Naive thymus-derived CD4-positive, alpha-beta T cell (primary cell): Measurements from ENCODE around the gene TBC1D19. TPM values are rescaled to one million over a fixed set of nuclear protein-coding genes. Genes with fewer than 3 reads are reported as not detected.
A peak's percentile ranks its signal among the peaks of the same experiment; 100 is the strongest.
"Not testable (repeated sequence)": the region's sequence is repeated elsewhere in the genome, so short reads cannot be mapped to it uniquely, and the experiment has no call there.

Experiments used
- ATAC-seq: fragments of 150-1000 bp; cut with Tn5 transposase; 2 replicates; pipeline ENCODE4 v1.10.0; 2021; ENCODE audit warnings: mild to moderate bottlenecking, moderate library complexity
- CTCF ChIA-PET: fragments of 350-600 bp; sonication (Branson Sonifier 250); formaldehyde crosslinking; loops from one replicate; lab custom pipeline; 2021; ENCODE audit warnings: antibody characterized with exemption; lab: Charles Lee
- POLR2A ChIA-PET: fragments of 350-600 bp; sonication (Branson Sonifier 250); formaldehyde crosslinking; loops from one replicate; lab custom pipeline; 2021; ENCODE audit warnings: antibody characterized with exemption, inconsistent platforms; lab: Charles Lee
- DNase-seq, 9 donors: peaks; one replicate each; pipeline versions ENCODE4 v3.0.0 to v3.0.0-alpha.2; 2020 to 2022; ENCODE audit warnings: mixed read lengths in 1 of 9
- H3K27ac ChIP-seq: one replicate; pipeline ENCODE4 v1.7.0; 2013; ENCODE audit warnings: mild to moderate bottlenecking, low read depth, low read length, moderate library complexity
- H3K27me3 ChIP-seq, 2 donors: one replicate each; pipeline ENCODE4 v1.7.0; 2013; ENCODE audit warnings: low read length in 2 of 2, mild to moderate bottlenecking in 2 of 2, moderate library complexity in 2 of 2; ENCODE audit not compliant: control insufficient read depth in 2 of 2, insufficient read depth in 2 of 2
- H3K36me3 ChIP-seq, 3 experiments: 1 replicate in 2 of 3; 2 replicates in 1 of 3; pipeline ENCODE4 v1.7.0; 2013; ENCODE audit warnings: low read length in 3 of 3, mild to moderate bottlenecking in 3 of 3, moderate library complexity in 1 of 3; ENCODE audit not compliant: insufficient read depth in 3 of 3, control insufficient read depth in 2 of 3
- H3K4me1 ChIP-seq, 2 donors: one replicate each; pipeline ENCODE4 v1.7.0; 2013; ENCODE audit warnings: low read length in 2 of 2, mild to moderate bottlenecking in 2 of 2, moderate library complexity in 1 of 2; ENCODE audit not compliant: control insufficient read depth in 2 of 2, insufficient read depth in 2 of 2
- H3K4me3 ChIP-seq: 2 replicates; pipeline ENCODE4 v1.7.0; 2013; ENCODE audit warnings: mild to moderate bottlenecking, low read length
- H3K9me3 ChIP-seq, 3 experiments: 1 replicate in 2 of 3; 2 replicates in 1 of 3; pipeline ENCODE4 v1.7.0; 2013; ENCODE audit warnings: low read length in 3 of 3; ENCODE audit not compliant: control insufficient read depth in 2 of 3
- H3K27ac Mint-ChIP-seq, 9 donors: one replicate each; pipeline ENCODE4 v1.8.0; 2020 to 2022; ENCODE audit warnings: mixed read lengths in 9 of 9, mild to moderate bottlenecking in 8 of 9, moderate library complexity in 5 of 9, inconsistent platforms in 2 of 9
- H3K27me3 Mint-ChIP-seq, 5 donors: one replicate each; pipeline ENCODE4 v1.8.0; 2021 to 2022; ENCODE audit warnings: mixed read lengths in 5 of 5, mild to moderate bottlenecking in 1 of 5
- H3K36me3 Mint-ChIP-seq, 5 donors: one replicate each; pipeline ENCODE4 v1.8.0; 2020 to 2022; ENCODE audit warnings: mixed read lengths in 5 of 5, mild to moderate bottlenecking in 3 of 5, inconsistent platforms in 1 of 5
- H3K4me1 Mint-ChIP-seq, 7 donors: one replicate each; pipeline ENCODE4 v1.8.0; 2020 to 2022; ENCODE audit warnings: mixed read lengths in 7 of 7, mild to moderate bottlenecking in 3 of 7, inconsistent platforms in 1 of 7
- H3K4me3 Mint-ChIP-seq, 10 donors: one replicate each; pipeline ENCODE4 v1.8.0; 2020 to 2022; ENCODE audit warnings: mild to moderate bottlenecking in 10 of 10, mixed read lengths in 10 of 10, moderate library complexity in 6 of 10, inconsistent platforms in 2 of 10
- H3K9me3 Mint-ChIP-seq, 11 donors: one replicate each; pipeline ENCODE4 v1.8.0; 2020 to 2022; ENCODE audit warnings: mixed read lengths in 11 of 11, mild to moderate bottlenecking in 4 of 11, inconsistent platforms in 1 of 11, moderate library complexity in 1 of 11
- intact Hi-C, 2 donors: fragments of 100-400 bp; cut with micrococcal nuclease; formaldehyde crosslinking; loops; one replicate each; pipeline ENCODE4 v1.15.1; 2023
- polyA plus RNA-seq, 2 donors: library from polyadenylated mRNA; unstranded; fragments of 300-500 nt; fragmentation: Illumina TruSeq; gene quantifications; one replicate each; pipeline ENCODE4 v1.2.3, GENCODE V29; 2021
- total RNA-seq, 6 experiments: library from RNA in 5 of 6; stranded (reverse) in 5 of 6; gene quantifications; 1 replicate in 5 of 6; 2 replicates in 1 of 6; pipeline ENCODE4 v1.2.3 and lab custom pipeline; 2021 to 2026

Gene TBC1D19
- total and polyA plus RNA-seq, 7 experiments from 2014 or later: 3.4 to 8.7 (median 5.1) TPM

GRCh38 chr4:26579169-26579568 is 4.7 kb upstream of the TBC1D19 start:
- POLR2A ChIA-PET: no interaction called here
- DNase-seq: no peak
- Histone ChIP-seq H3K27ac (no peak overlapping the region), H3K4me3 (no peak overlapping the region), H3K9me3 (no peaks in the 10 kb centered on the region), H3K4me1 (peaks cover 5 to 10% of the 10 kb centered on the region in 2 donors), H3K27me3 (no peaks in the 10 kb centered on the region), H3K36me3 (no peaks in the 10 kb centered on the region)
- ATAC-seq: no peak
- intact Hi-C loops: no loop called here
- Mint-ChIP-seq H3K36me3 (peaks cover 0 to 8% (median 0%) of the 10 kb centered on the region in 5 donors), H3K27ac (no peak overlapping the region), H3K4me3 (no peak overlapping the region), H3K4me1 (peaks cover 3 to 20% (median 13%) of the 10 kb centered on the region in 7 donors), H3K27me3 (peaks cover 3 to 17% (median 12%) of the 10 kb centered on the region in 5 donors), H3K9me3 (peaks cover 0 to 5% (median 0%) of the 10 kb centered on the region in 11 donors)
- CTCF ChIA-PET: no interaction called here

GRCh38 chr4:26581341-26581740 is 2.5 kb upstream of the TBC1D19 start:
- H3K27ac ChIP-seq, H3K36me3 ChIP-seq, H3K4me3 ChIP-seq, H3K9me3 ChIP-seq, H3K36me3 Mint-ChIP-seq, H3K9me3 Mint-ChIP-seq, ATAC-seq, H3K4me3 Mint-ChIP-seq, DNase-seq, H3K27me3 ChIP-seq, CTCF ChIA-PET: not testable (repeated sequence)
- POLR2A ChIA-PET: interaction anchor here (3.7 kb wide), 1 partner anchor 280 kb away, joined by 25 read pairs; the partner anchor contains the start of gene STIM2
- peaks cover 10 to 11% of the 10 kb centered on the region in 2 donors for H3K4me1 ChIP-seq
- Mint-ChIP-seq H3K4me1 (peaks cover 8 to 41% (median 26%) of the 10 kb centered on the region in 7 donors), H3K27ac (peak overlapping the region in 1 of 9 donors; percentile 28), H3K27me3 (peaks cover 0 to 12% (median 7%) of the 10 kb centered on the region in 5 donors)
- intact Hi-C loops: loop anchor here (5.0 to 10.0 kb wide), 8 partner anchors 141 to 1999 kb away; partner anchors contain the start of genes ANAPC4 (in 2 of the 2), PI4K2B (in 2 of the 2), SEPSECS (in 2 of the 2) and DHX15 (in 1 of the 2)

- peak; percentile 82 for ATAC-seq
These were observed 383 bp upstream of the TBC1D19 start for GRCh38 chr4:26583538-26583864.

GRCh38 chr4:26584725-26585124 is 841 bp downstream of the TBC1D19 start:
- POLR2A ChIA-PET: interaction anchor here (0.9 to 3.7 kb wide), 8 partner anchors 15 to 725 kb away, joined by 3 to 25 read pairs (median 4); partner anchors contain the start of gene STIM2
- H3K4me3 ChIP-seq: peak overlapping the region; percentile 83
- DNase-seq: no peak
- ATAC-seq: no peak
- no peaks in the 10 kb centered on the region for H3K27me3 ChIP-seq
- Mint-ChIP-seq H3K36me3 (peaks cover 0 to 9% (median 5%) of the 10 kb centered on the region in 5 donors), H3K27ac (peak overlapping the region; percentile 96 to 100 (median 98)), H3K27me3 (peaks cover 0 to 5% (median 0%) of the 10 kb centered on the region in 5 donors), H3K9me3 (peaks cover 0 to 9% (median 0%) of the 10 kb centered on the region in 11 donors), H3K4me3 (peak overlapping the region; percentile 86 to 98 (median 95)), H3K4me1 (peaks cover 10 to 51% (median 32%) of the 10 kb centered on the region in 7 donors)
- H3K36me3 ChIP-seq: no peaks in the 10 kb centered on the region
- CTCF ChIA-PET: no interaction called here
- no peaks in the 10 kb centered on the region for H3K9me3 ChIP-seq
- intact Hi-C loops: loop anchor here (1.0 to 10.0 kb wide), 10 partner anchors 126 to 2002 kb away; partner anchors contain the start of genes ANAPC4 (in 2 of the 2), PI4K2B (in 2 of the 2), SEPSECS (in 2 of the 2) and DHX15 (in 1 of the 2)
- peak overlapping the region; percentile 92 for H3K27ac ChIP-seq
- peaks cover 10 to 11% of the 10 kb centered on the region in 2 donors for H3K4me1 ChIP-seq

More at GRCh38 chr4:26583538-26583864, 383 bp upstream of the TBC1D19 start:
- peak overlapping the region; percentile 92 for H3K27ac ChIP-seq
- intact Hi-C loops: loop anchor here (1.0 to 10.0 kb wide), 16 partner anchors 124 to 2001 kb away; partner anchors contain the start of genes ANAPC4 (in 2 of the 2), PI4K2B (in 2 of the 2), SEPSECS (in 2 of the 2) and DHX15 (in 1 of the 2)
- no peaks in the 10 kb centered on the region for H3K9me3 ChIP-seq
- H3K36me3 ChIP-seq: no peaks in the 10 kb centered on the region
- H3K4me1 ChIP-seq: peaks cover 10 to 11% of the 10 kb centered on the region in 2 donors
- H3K4me3 Mint-ChIP-seq: peak overlapping the region; percentile 86 to 98 (median 95)
- H3K36me3 Mint-ChIP-seq: peaks cover 0 to 8% (median 4%) of the 10 kb centered on the region in 5 donors
- no peaks in the 10 kb centered on the region for H3K27me3 ChIP-seq
- POLR2A ChIA-PET: interaction anchor here (0.5 to 3.7 kb wide), 18 partner anchors 12 to 728 kb away, joined by 3 to 25 read pairs (median 4); partner anchors contain the start of genes RBPJ and STIM2
- no peak for DNase-seq
- CTCF ChIA-PET: interaction anchor here (0.8 to 1.2 kb wide), 2 partner anchors 253 to 427 kb away, joined by 3 read pairs; no protein-coding TSS in a partner anchor
- H3K4me3 ChIP-seq: peak overlapping the region; percentile 83
- H3K9me3 Mint-ChIP-seq: peaks cover 0 to 8% (median 0%) of the 10 kb centered on the region in 11 donors
- peak overlapping the region; percentile 96 to 100 (median 98) for H3K27ac Mint-ChIP-seq
- peaks cover 10 to 50% (median 26%) of the 10 kb centered on the region in 7 donors for H3K4me1 Mint-ChIP-seq
- peaks cover 0 to 6% (median 0%) of the 10 kb centered on the region in 5 donors for H3K27me3 Mint-ChIP-seq

- Mint-ChIP-seq H3K4me1 (peaks cover 6 to 33% (median 26%) of the 10 kb centered on the region in 7 donors), H3K27me3 (peaks cover 0 to 4% (median 0%) of the 10 kb centered on the region in 5 donors), H3K9me3 (peaks cover 0 to 5% (median 0%) of the 10 kb centered on the region in 11 donors), H3K4me3 (peak overlapping the region in 1 of 10 donors; percentile 36), H3K36me3 (peaks cover 0 to 18% (median 4%) of the 10 kb centered on the region in 5 donors), H3K27ac (no peak overlapping the region)
- DNase-seq: no peak
- intact Hi-C loops: loop anchor here in 1 of 2 donors (10.0 kb wide), 1 partner anchor 1215 kb away; the partner anchor contains the start of gene ANAPC4
- no peaks in the 10 kb centered on the region for H3K9me3 ChIP-seq
- peaks cover 0 to 4% of the 10 kb centered on the region in 2 donors for H3K4me1 ChIP-seq
- H3K4me3 ChIP-seq: no peak overlapping the region
- H3K27ac ChIP-seq: no peak overlapping the region
- ChIA-PET CTCF (no interaction called here), POLR2A (no interaction called here)
- H3K36me3 ChIP-seq: no peaks in the 10 kb centered on the region
- no peaks in the 10 kb centered on the region for H3K27me3 ChIP-seq
- ATAC-seq: no peak
These were observed 5.8 kb downstream of the TBC1D19 start for GRCh38 chr4:26589705-26590104.

- ChIA-PET CTCF (no interaction called here), POLR2A (no interaction called here)
- H3K27ac Mint-ChIP-seq: no peak overlapping the region
- DNase-seq (no peak), ATAC-seq (no peak)
- Histone ChIP-seq H3K36me3 (no peaks in the 10 kb centered on the region), H3K9me3 (no peaks in the 10 kb centered on the region), H3K4me1 (no peaks in the 10 kb centered on the region), H3K27me3 (no peaks in the 10 kb centered on the region), H3K27ac (no peak overlapping the region), H3K4me3 (no peak overlapping the region)
- H3K36me3 Mint-ChIP-seq: peaks cover 0 to 18% (median 11%) of the 10 kb centered on the region in 5 donors
- peaks cover 0 to 31% (median 23%) of the 10 kb centered on the region in 7 donors for H3K4me1 Mint-ChIP-seq
- H3K27me3 Mint-ChIP-seq: peaks cover 0 to 4% (median 0%) of the 10 kb centered on the region in 5 donors
- intact Hi-C loops: no loop called here
- peaks cover 0 to 11% (median 0%) of the 10 kb centered on the region in 11 donors for H3K9me3 Mint-ChIP-seq
- no peak overlapping the region for H3K4me3 Mint-ChIP-seq
These were observed 6.8 kb downstream of the TBC1D19 start for GRCh38 chr4:26590639-26591038.
